H4 (cell line): ENCODE results near the gene VWA5B2. TPM values are rescaled to one million over a fixed set of nuclear protein-coding genes. Genes with fewer than 3 reads are reported as not detected.
A peak's percentile ranks its signal among the peaks of the same experiment; 100 is the strongest.

Experiments
- DNase-seq: peaks from one replicate; pipeline ENCODE4 v3.0.0-alpha.2; 2015; ENCODE audit warnings: low spot score
- total RNA-seq: library from RNA; depleted of rRNA; stranded (reverse); fragments of >200 nt; shearing (Covaris generic); gene quantifications from 2 replicates; pipeline ENCODE4 v1.2.3, GENCODE V29; 2014; rRNA removed

Gene VWA5B2
- total RNA-seq, result not detected in 2 replicates

DNA sequence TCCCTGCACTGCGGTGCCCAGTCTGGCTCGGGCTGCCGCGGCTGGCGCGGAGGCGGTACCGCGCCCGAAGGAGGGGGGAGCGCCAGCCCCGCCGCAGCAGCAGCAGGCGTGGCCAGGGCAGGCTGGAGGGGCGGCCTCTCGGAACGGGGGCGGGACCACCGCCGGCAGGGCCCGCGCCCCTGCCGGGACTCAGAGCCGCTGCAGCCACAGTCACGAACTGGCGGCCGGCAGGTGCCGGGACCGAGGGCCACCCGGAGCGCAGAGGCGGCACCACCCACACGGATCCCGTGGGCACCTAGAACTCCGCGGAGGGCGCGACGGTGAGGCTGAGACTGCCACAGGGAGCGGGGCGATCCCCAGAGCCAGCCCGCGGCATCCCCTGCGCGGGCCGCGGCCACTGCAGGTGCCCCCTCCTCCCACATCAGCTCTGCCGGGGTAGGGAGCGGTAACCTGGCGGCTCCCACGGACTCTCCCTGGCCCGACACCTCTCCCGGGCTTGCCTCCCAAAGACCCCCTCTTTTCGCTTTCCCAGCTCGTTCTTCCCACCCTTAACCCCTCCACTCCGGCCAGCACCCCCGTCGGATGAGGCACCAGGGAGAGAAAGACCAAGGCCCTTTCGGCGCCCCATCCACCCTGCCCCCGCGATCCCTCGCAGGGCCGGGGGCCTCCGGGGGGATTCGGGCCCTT is at the start of gene VWA5B2:
Gene VWA5B2, plus strand, starts transcription at position 192 of the 687 bp plus-strand sequence. CDS start 944 bp downstream, outside the sequence.
- DNase-seq, result peak; percentile 62

GRCh38 chr3:184180165-184180564 is 49.2 kb upstream of the VWA5B2 start:
- DNase-seq, result no peak

- no peak for DNase-seq
Measured at GRCh38 chr3:184181596-184181995, 47.8 kb upstream of the VWA5B2 start.

- DNase-seq, result no peak
Measured at GRCh38 chr3:184183679-184184078, 45.7 kb upstream of the VWA5B2 start.

GRCh38 chr3:184184546-184185230 is 44.7 kb upstream of the VWA5B2 start:
- no peak for DNase-seq

DNA sequence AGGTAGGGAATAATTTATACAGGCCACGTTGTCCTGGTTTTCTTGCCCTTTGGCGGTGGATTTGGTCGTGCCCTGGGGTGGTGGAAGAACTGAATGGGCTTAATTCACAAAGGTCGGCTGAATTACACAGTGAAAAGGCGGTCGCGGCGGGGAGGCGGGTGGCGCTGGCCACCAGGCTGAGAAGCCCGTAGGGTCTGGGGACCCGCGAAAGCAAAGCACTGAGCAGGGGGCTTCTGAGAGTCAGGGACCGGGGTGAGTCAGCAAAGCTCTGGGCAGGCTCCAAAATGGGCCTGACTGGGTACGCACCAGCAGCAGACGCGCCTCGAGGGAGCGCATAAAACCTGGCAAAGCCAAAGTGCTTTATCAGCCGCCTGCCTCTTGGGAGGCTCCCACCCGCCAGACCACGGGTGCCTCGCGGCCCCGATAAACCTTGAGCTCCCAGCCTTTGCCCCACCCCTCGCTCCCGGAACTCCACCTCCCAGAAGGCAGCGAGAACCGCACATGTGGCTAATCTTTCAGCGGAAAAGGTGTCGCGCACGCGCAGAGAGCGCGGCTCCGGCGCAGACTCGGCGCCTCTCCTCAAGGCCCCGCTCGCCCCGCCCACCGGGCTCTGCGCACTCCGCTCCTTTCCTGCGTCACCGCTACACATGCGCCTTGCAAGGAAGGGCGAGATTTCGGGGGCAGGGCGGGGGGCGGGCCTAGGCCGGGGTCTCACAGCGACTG is 43.8 kb upstream of the VWA5B2 start:
- DNase-seq, result peak; percentile 99

DNA sequence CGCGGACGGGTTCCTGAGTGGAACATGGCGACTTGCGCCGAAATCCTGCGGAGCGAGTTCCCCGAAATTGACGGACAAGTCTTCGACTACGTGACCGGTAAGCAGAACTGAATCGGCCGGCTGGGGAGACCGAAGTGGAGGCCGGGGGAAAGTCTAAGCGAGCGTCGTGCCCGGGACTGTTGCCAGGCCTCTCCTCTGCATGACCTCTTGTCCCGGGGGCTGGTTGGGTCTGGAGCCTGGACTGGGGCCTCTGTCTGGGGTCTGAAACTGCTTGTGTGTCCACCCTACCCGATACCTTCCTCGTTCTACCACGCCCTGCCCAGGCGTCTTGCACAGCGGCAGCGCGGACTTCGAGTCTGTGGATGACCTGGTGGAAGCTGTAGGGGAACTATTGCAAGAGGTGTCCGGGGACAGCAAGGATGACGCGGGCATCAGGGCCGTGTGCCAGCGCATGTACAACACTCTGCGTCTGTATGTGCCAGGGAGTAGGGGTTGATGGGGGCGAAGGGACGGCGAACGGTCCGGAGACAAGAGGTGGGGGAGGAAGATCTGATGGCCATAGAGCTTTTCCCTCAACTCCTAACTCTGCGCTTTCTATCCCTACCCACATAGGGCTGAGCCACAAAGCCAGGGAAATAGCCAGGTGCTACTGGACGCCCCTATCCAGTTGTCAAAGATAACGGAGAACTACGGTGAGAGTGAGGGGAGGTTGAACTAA is 43.0 kb upstream of the VWA5B2 start, which contains the start of gene ABCF3:
Gene ABCF3, plus strand, starts transcription at position 16 of the 718 bp plus-strand sequence. Its CDS starts 9 bp downstream, at position 25.
- no peak for DNase-seq

GRCh38 chr3:184186902-184187207 is 42.5 kb upstream of the VWA5B2 start:
- DNase-seq, result no peak

GRCh38 chr3:184188080-184188479 is 41.3 kb upstream of the VWA5B2 start:
- no peak for DNase-seq

DNA sequence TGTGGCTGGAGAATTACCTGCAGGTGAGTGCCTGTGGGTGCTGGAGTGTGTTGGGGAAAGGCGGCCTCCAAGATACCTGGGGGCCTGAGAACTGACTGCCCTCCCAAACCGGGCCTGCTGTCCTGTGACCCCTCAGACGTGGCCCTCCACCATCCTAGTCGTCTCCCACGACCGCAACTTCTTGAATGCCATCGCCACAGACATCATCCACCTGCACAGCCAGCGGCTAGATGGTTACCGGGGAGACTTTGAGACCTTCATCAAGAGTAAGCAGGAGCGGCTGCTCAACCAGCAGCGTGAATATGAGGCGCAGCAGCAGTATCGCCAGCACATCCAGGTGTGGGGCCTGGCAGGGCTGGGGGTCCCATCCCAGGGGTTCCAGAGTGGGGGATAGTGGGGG is 40.0 kb upstream of the VWA5B2 start:
- DNase-seq, result no peak

DNA sequence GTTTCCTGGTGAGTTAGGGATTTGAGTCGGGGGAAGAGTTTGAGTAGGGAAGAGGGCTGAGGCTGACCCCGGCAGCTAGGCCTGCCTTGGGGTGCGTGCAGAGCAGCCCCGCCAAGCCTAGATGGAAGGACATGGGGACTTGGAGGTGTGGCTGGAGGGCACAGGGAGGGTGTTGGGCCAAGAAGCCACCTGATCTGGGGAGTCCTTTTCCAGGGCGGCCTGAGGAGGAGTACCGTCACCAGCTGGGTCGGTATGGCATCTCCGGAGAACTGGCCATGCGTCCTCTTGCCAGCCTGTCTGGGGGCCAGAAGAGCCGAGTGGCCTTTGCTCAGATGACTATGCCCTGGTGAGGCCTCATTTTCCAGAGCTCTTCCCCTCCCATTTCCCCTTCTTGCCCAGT is 36.5 kb upstream of the VWA5B2 start:
- no peak for DNase-seq

GRCh38 chr3:184193991-184194539 is 35.3 kb upstream of the VWA5B2 start:
- no peak for DNase-seq

GRCh38 chr3:184196536-184196935 is 32.8 kb upstream of the VWA5B2 start:
- DNase-seq, result no peak

DNA sequence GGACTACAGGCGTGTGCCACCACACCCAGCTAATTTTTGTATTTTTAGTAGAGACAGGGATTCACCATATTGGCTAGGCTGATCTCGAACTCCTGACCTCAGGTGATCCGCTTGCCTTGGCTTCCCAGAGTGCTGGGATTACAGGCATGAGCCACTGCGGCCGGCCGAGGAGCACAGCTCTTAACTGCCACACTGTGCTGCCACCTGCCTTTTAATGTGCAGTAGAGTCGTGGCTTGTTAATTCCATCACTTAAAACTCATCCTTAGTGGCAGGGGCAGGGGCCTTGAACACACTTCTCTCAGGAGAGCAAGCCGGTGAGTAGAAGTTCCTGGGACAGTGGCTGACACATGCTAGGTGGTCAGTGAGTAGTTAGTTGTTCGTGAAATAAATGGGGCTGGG is 30.9 kb upstream of the VWA5B2 start:
- no peak for DNase-seq

DNA sequence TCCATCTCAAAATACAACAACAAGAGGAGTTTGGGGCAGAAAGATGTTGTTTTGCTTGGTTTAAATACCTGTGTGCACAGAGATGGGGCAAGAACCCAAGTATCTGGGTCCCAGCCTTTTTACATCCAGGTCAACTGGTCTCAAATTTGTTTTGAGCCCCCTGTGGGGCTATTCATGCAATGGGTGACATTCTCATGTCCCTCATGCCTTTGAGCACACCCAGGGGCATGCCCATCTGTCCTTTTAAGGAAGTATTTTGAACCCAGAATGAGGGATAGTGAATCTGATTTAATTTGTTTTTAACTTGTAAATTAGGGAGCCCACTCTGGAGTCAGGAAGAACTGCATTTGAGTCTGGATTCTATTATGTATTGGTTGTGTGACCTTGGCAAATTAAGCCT is 28.6 kb upstream of the VWA5B2 start:
- DNase-seq, result no peak

DNA sequence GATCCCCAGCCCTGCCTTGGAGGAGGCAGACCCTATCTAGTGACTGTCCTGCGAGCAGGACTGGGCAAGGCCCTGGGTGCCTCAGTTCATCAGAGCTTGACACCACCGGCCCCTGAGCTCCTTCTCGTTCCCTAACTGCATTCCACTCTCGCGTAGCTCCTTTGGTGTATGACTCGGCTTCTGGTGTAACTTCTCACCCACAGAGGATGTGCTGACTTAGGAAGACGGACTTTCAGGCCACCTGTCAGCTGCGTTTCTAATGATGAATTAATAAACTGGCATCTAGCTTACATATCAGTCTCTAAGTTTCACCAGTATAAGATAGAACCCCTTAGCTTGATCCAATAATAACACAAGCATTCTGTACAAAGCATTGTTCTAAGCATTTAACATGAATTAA is 25.9 kb upstream of the VWA5B2 start:
- no peak for DNase-seq

GRCh38 chr3:184209146-184209923 is 20.1 kb upstream of the VWA5B2 start:
- no peak for DNase-seq

DNA sequence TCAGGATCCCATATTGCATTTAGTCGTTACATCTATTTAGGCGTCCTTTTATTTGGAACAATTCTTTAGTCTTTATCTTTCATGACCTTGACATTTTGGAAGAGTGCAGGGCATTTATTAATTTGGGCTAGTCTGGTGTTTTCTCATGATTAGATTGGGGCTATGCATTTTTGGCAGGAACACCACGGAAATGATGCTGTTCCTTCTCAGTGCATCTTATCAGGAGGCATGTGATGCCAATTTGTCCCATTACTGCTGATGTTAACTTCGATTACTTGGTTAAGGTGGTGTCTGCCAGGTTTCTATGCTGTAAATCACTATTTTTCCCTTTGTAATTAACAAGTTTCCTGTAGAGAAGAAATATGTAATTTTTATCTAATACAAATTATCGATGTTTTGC is 18.1 kb upstream of the VWA5B2 start:
- no peak for DNase-seq

GRCh38 chr3:184211718-184212117 is 17.7 kb upstream of the VWA5B2 start:
- DNase-seq, result no peak

DNA sequence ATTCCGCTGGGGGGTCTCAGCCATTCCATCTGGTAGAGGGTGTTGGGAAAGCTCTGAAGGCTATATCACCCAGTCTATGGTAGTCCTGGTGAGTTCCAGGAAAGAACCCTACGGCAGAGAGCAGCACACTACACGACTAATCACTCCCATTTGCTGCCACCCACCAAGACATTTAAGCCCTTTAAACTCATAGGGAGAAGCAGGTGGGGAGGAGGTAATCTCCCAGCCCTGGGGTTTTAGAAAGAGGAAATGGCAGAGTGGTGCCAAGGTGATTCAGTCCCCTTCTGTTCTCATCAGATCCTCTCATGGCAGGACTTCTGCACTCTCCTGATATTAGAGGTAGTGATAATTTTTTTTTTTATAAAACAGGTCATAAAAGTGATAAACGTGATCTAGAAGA is 10.6 kb upstream of the VWA5B2 start:
- DNase-seq, result no peak

GRCh38 chr3:184222521-184222920 is 6.9 kb upstream of the VWA5B2 start:
- no peak for DNase-seq
